ENCODE data around the gene AUTS2. TPM values are rescaled to one million over a fixed set of nuclear protein-coding genes. Genes with fewer than 3 reads are reported as not detected.

AUTS2 gene
- total and polyA plus RNA-seq, 10 of the 15 experiments (the other 5 are each of a cell fraction or from before 2014, with no cell fraction given), result 6.4 to 55.6 (median 21.6) TPM

DNA sequence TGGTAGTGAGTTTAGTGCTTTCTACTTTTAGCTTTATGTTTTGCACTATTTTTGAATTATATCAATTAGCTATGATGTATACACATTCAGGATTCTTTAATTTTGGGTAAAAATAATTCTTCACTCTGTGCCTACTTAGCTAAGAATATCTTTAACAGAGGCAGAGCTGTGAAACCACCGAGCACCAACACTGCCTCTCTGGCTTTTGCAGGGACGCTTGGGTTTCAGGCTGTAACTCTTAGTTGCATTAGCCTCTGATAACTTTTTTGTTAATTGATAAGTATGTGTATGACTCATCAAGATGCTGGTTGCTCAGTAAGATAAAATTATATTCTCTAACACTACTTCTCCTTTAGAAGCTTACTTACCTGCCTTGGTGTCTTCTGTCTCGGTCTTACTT lies 738.3 kb downstream of the AUTS2 start:
- RAD21 ChIA-PET (ENCODE audit: unreplicated experiment), result no interaction called here
- SMC1A ChIA-PET (ENCODE audit: uncharacterized antibody, unreplicated experiment), result interaction anchor here (0.7 to 0.8 kb wide), 2 partner anchors 9 to 17 kb away, joined by 3 read pairs; no protein-coding TSS in a partner anchor
- WGBS (ENCODE audit: insufficient coverage, insufficient replicate concordance, low lambda C conversion rate, missing lambda C conversion rate), result 17% methylated on average over 3 of the region's 3 CpGs
- CTCF ChIA-PET, result no interaction called here
- no peak overlapping the region for H3K4me2 ChIP-seq (ENCODE audit: control insufficient read depth, insufficient read depth)
- H3K9ac ChIP-seq (ENCODE audit: control insufficient read depth, insufficient read depth, low read length), result no peak overlapping the region
- intact Hi-C loops (cut with micrococcal nuclease; ENCODE audit: unreplicated experiment) (no loop called here), in situ Hi-C loops (cut with MboI) (no loop called here)
- H3K27me3 ChIP-seq (replicated peaks in 1 of 2; ENCODE audit: control insufficient read depth in 2 of 2, insufficient read depth in 2 of 2, low read length in 1 of 2), result no peaks in the 10 kb centered on the region
- no peaks in the 10 kb centered on the region for H4K20me1 ChIP-seq (ENCODE audit: control insufficient read depth, insufficient read depth)
- no peak for DNase-seq (ENCODE audit: low read depth, low spot score)
- no peak overlapping the region for H3K4me3 ChIP-seq
- no peaks in the 10 kb centered on the region for H3K36me3 ChIP-seq (ENCODE audit: control insufficient read depth in 2 of 2, insufficient read depth in 2 of 2, low read length in 1 of 2)
- BruUV-seq (replicated peaks), result no TSS peak
- H3K79me2 ChIP-seq (ENCODE audit: control insufficient read depth, insufficient read depth, low read length), result no peaks in the 10 kb centered on the region
- no peak for FAIRE-seq
- POLR2A ChIA-PET, result no interaction called here
- no peaks in the 10 kb centered on the region for H3K4me1 ChIP-seq (ENCODE audit: control insufficient read depth, insufficient read depth, low read length)
- H3K9me3 ChIP-seq (replicated peaks; ENCODE audit: control insufficient read depth, insufficient read depth, low read length), result no peaks in the 10 kb centered on the region
- H3K27ac ChIP-seq (ENCODE audit: control insufficient read depth, insufficient read depth), result no peak overlapping the region
- TF ChIP-seq CREB1 (IDR thresholded peaks at IDR 0.05; ENCODE audit: low read depth) (no peak), RAD21 (IDR thresholded peaks at IDR 0.05; ENCODE audit: insufficient read depth, low read depth, low read length) (no peak), TAF1 (IDR thresholded peaks at IDR 0.05; ENCODE audit: borderline replicate concordance, low read depth, low read length) (no peak), PML (IDR thresholded peaks at IDR 0.05; ENCODE audit: low read length) (no peak), MEF2A (IDR thresholded peaks at IDR 0.05; ENCODE audit: insufficient read depth, low read depth, low read length) (no peak), IRF4 (IDR thresholded peaks at IDR 0.05; ENCODE audit: low read depth, low read length) (no peak), ETV6 (conservative IDR thresholded peaks at IDR 0.05 in 1 of 2, IDR thresholded peaks at IDR 0.05 in 1 of 2; ENCODE audit: borderline replicate concordance in 1 of 2, low read depth in 1 of 2) (no peak), ZNF24 (IDR thresholded peaks at IDR 0.05) (no peak)
- TF ChIP-seq, protein P1, sequence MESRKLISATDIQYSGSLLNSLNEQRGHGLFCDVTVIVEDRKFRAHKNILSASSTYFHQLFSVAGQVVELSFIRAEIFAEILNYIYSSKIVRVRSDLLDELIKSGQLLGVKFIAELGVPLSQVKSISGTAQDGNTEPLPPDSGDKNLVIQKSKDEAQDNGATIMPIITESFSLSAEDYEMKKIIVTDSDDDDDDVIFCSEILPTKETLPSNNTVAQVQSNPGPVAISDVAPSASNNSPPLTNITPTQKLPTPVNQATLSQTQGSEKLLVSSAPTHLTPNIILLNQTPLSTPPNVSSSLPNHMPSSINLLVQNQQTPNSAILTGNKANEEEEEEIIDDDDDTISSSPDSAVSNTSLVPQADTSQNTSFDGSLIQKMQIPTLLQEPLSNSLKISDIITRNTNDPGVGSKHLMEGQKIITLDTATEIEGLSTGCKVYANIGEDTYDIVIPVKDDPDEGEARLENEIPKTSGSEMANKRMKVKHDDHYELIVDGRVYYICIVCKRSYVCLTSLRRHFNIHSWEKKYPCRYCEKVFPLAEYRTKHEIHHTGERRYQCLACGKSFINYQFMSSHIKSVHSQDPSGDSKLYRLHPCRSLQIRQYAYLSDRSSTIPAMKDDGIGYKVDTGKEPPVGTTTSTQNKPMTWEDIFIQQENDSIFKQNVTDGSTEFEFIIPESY (IDR thresholded peaks at IDR 0.05), result no peak
- TF ChIP-seq, protein P2, sequence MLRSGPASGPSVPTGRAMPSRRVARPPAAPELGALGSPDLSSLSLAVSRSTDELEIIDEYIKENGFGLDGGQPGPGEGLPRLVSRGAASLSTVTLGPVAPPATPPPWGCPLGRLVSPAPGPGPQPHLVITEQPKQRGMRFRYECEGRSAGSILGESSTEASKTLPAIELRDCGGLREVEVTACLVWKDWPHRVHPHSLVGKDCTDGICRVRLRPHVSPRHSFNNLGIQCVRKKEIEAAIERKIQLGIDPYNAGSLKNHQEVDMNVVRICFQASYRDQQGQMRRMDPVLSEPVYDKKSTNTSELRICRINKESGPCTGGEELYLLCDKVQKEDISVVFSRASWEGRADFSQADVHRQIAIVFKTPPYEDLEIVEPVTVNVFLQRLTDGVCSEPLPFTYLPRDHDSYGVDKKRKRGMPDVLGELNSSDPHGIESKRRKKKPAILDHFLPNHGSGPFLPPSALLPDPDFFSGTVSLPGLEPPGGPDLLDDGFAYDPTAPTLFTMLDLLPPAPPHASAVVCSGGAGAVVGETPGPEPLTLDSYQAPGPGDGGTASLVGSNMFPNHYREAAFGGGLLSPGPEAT (IDR thresholded peaks at IDR 0.05; ENCODE audit: low read depth), result no peak
- TF ChIP-seq, protein P3, sequence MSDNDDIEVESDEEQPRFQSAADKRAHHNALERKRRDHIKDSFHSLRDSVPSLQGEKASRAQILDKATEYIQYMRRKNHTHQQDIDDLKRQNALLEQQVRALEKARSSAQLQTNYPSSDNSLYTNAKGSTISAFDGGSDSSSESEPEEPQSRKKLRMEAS (IDR thresholded peaks at IDR 0.05; ENCODE audit: low read depth, low read length), result no peak
- no peak overlapping the region for H2AFZ ChIP-seq (ENCODE audit: control insufficient read depth, low read depth, low read length)
- no peak for ATAC-seq

All from GM12878 (cell line).